ENCODE measurements around the gene FNIP2. TPM values are rescaled to one million over a fixed set of nuclear protein-coding genes. Genes with fewer than 3 reads are reported as not detected.
"Not testable (repeated sequence)": the region's sequence is repeated elsewhere in the genome, so short reads cannot be mapped to it uniquely, and the experiment has no call there.

FNIP2 gene
- total and polyA plus RNA-seq, 12 donors: 8.5 to 89.7 (median 47.0) TPM

- 95% methylated on average over 4 of the region's 4 CpGs for WGBS, 2 donors
- H3K4me1 ChIP-seq: no peaks in the 10 kb centered on the region
- no peak overlapping the region for H3K4me3 ChIP-seq
- ATAC-seq (no peak), DNase-seq (no peak)
- no peak overlapping the region for H3K27ac ChIP-seq
- intact Hi-C loops (cut with DNase I): no loop called here
- peaks cover 0 to 13% (median 0%) of the 10 kb centered on the region in 11 donors for H3K9me3 ChIP-seq
- H3K36me3 ChIP-seq: no peaks in the 10 kb centered on the region
- no peaks in the 10 kb centered on the region for H3K27me3 ChIP-seq
- no peak for TF ChIP-seq CTCF (IDR thresholded peaks at IDR 0.05)
Observed at GRCh38 chr4:158758703-158759102, 10.1 kb upstream of the FNIP2 start.

DNA sequence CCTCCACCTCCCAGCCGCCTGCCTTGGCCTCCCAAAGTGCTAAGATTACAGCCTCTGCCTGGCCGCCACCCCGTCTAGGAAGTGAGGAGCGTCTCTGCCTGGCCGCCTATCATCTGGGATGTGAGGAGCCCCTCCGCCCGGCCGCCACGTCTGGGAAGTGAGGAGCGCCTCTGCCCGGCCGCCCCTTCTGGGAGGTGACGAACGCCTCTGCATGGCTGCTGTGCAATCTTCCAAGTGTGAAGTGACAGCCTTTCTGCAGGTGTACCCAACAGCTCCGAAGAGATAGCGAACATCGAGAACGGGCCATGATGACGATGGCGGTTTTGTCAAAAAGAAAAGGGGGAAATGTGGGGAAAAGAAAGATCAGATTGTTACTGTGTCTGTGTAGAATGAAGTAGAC lies 9.3 kb upstream of the FNIP2 start:
- ATAC-seq; DNase-seq; H3K4me3 ChIP-seq; H3K4me1 ChIP-seq; H3K27ac ChIP-seq; intact Hi-C loops (cut with DNase I); H3K36me3 ChIP-seq; H3K27me3 ChIP-seq: not testable (repeated sequence)
- WGBS, 2 donors: 97 to 99% methylated on average over 19 of the region's 20 CpGs
- H3K9me3 ChIP-seq: peaks cover 0 to 13% (median 0%) of the 10 kb centered on the region in 11 donors

DNA sequence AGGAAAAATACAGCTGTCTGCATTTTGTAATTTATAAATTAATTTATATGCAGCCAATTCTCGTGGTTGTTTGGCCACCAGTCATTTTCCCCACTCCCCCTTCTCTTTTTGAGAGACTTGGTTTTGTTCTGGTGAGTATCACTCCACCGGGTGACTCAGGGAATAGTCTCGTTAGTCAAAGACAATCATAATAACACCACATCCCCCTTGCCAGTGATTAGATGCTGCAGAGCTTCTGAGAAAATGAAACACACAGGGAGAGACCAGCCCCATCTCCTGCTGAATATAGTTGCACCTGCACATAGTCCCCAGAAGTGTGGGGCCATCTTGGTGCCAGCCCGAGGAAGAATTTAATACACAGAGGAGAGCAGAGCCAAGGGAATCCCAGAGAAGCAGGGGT lies 8.0 kb upstream of the FNIP2 start:
- Histone ChIP-seq H3K27me3 (no peaks in the 10 kb centered on the region), H3K4me3 (no peak overlapping the region), H3K4me1 (no peaks in the 10 kb centered on the region), H3K27ac (no peak overlapping the region), H3K9me3 (peaks cover 0 to 13% (median 0%) of the 10 kb centered on the region in 11 donors), H3K36me3 (no peaks in the 10 kb centered on the region)
- TF ChIP-seq CTCF (IDR thresholded peaks at IDR 0.05): no peak
- no peak for DNase-seq
- ATAC-seq: no peak
- intact Hi-C loops (cut with DNase I): no loop called here
- WGBS, 2 donors: 88 to 94% methylated on average over 4 of the region's 4 CpGs

DNA sequence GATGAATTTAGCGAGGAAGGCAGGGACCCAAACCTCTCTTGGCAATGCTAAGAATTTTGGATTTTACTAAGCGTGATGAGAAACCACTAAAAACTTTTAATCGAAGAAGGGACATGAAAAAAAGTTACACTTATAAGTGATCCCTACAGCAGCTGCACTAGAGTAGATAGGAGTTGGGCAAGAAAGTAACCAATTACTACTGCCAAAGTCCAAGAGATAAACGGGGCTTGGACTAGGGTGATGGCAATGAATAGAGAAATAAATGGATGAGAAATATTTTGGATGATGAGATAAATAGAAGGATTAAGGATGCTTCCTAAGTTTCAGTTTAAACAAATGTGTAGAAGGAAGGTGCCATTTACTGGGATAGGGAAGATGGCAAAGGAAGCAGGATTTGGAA lies 6.3 kb upstream of the FNIP2 start:
- Histone ChIP-seq H3K9me3 (no peaks in the 10 kb centered on the region), H3K27me3 (no peaks in the 10 kb centered on the region), H3K36me3 (no peaks in the 10 kb centered on the region), H3K4me3 (no peak overlapping the region), H3K4me1 (peaks cover 0 to 11% (median 3%) of the 10 kb centered on the region in 9 donors), H3K27ac (no peak overlapping the region)
- WGBS, 2 donors: 77 to 81% methylated on average over 4 of the region's 4 CpGs
- DNase-seq: no peak
- ATAC-seq: no peak
- TF ChIP-seq CTCF (IDR thresholded peaks at IDR 0.05): no peak
- intact Hi-C loops (cut with DNase I): no loop called here

GRCh38 chr4:158763462-158763861 lies 5.4 kb upstream of the FNIP2 start:
- intact Hi-C loops (cut with DNase I): no loop called here
- H3K4me3 ChIP-seq: no peak overlapping the region
- H3K27me3 ChIP-seq: no peaks in the 10 kb centered on the region
- H3K4me1 ChIP-seq: peaks cover 0 to 16% (median 4%) of the 10 kb centered on the region in 9 donors
- TF ChIP-seq CTCF (IDR thresholded peaks at IDR 0.05): no peak
- WGBS, 2 donors: 47 to 50% methylated on average over 2 of the region's 2 CpGs
- DNase-seq (no peak), ATAC-seq (no peak)
- no peak overlapping the region for H3K27ac ChIP-seq
- no peaks in the 10 kb centered on the region for H3K36me3 ChIP-seq
- no peaks in the 10 kb centered on the region for H3K9me3 ChIP-seq

Measured in heart right ventricle (tissue), 16 donors.